OCI-M2 (cell line): ENCODE measurements around the gene CHPT1.
"Not testable (repeated sequence)": the region's sequence is repeated elsewhere in the genome, so short reads cannot be mapped to it uniquely, and the experiment has no call there.

Source experiments
- DNase-seq: peaks from one replicate; lab custom pipeline; 2025; ENCODE audit not compliant: unreplicated experiment; lab: John Stamatoyannopoulos, UW

The CHPT1 gene

DNA sequence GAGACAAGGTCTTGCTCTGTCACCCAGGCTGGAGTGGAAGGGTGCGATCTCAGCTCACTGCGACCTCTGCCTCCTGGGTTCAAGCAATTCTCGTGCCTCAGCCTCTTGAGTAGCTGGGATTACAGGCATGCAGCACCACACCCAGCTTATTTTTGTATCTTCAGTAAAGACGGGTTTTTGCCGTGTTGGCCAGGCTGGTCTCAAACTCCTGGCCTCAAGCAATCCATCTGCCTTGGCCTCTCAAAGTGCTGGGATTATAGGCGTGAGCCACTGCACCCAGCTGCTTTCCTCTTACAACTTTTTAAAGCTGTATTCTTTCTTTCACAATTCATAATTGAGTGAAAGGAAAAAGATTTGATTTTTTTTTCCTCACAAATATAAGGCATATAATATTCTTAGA, 15.8 kb upstream of the CHPT1 start:
- DNase-seq: not testable (repeated sequence)

DNA sequence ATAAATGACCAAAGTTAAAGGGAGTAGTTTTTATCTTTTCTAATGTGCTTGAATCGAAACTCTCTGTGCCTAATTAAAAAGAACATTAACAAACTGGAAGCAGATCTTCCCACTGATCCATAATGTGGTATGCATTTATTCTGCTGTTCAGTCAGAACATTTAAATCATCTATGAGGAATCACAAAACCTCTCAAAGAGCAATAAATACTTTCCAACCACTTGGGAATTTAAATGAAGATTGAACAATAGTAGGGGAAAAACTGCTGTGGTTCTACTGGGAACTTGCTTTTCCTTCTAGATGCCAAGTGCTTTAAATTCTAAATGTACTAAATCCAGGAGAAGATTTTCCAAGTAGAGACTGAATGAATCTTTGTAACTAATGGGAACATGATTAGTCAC, 12.3 kb upstream of the CHPT1 start:
- no peak for DNase-seq

DNA sequence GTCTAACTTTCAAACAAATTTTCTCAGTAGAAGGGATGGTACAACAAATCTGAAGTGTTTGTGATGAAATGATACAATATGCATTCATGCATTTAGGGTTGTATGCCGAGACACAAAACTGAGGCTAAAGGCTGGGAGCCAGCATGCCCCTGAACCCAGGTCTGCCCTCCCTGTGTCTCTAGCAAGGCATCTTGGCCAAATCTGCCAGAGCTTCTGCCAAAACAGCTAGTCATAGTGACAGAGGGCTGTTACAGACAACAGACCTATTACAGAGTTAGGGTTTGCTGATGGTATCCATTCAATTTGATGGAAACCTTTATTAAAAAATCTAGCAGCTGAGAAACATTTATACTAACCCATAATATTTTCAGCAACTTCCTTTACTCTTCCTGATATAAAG, 11.3 kb upstream of the CHPT1 start:
- no peak for DNase-seq

DNA sequence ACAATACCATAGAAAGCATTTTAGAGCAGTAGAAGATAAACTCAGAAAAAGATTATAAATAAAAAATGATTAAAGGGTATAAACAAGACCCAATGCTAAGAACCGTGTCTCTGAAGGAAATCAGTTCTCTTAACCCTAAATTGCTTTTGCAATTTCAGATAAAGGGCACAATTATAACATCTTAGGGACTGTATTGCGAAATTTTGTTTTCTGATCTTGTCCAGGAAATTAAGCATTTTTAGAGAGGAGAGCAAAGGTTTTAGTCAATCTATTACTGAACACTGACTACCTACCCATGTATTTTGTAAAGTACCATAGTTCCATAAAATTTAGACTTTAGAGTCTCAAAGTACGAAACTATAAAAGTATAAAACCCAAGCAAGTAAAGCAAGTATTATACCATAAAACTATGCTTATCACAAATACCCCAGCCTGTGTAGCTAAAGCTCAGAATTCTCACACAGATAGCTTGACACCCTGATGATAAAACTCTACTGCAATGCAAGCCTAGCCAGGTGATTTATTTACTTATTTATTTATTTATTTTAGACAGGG, 6.8 kb upstream of the CHPT1 start:
- DNase-seq: no peak

DNA sequence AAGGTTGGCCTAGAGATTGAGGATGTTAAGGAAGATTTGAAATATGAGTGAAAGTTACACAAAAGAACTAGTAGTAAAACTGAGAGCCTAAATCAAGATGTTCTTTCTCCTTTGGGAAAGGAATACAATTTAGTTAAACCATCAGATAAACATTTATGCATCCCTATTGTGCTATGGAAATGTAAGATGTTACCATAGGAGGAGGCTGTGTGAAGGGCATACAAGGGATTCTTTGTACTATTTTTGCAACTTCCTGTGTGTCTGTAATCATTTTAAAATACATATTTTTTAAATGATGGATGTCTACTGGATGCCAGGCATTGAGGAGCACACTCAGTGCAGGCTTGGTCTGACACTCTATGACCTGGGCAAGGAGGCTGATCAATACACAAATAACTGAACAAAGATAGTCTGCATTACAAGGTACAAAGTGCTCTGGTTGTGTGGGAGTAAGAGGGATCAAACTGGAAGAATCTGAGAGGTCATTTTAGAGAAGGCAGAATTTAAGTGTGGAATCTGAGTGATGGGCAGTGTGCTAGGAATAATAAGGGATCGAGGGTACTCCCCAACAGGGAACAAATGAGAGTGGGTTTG, 5.8 kb upstream of the CHPT1 start:
- DNase-seq: no peak

DNA sequence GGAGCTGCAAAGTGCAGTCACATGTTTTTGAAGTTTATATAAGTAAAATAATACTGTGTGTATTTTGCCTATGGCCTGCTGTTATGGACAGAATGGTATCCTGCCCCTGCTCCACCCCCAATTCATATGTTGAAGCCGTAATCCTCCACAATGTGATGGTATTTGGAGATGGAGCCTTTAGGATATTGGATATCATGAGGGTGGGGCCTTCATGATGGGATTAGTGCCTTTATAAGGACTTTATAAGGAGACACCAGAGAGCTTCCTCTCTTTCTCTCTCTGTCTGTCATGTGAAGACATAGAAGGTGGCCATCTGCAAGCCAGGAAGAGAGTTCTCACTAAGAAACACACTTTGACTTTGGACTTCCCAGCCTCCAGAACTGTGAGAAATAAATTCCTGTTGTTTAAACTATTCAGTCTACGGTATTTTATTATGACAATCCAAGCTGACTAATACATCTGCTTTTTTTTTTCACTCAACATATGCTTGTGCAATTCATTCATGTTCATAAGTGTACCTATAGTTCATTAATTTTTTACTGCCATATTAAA, 3.1 kb upstream of the CHPT1 start:
- DNase-seq: no peak

DNA sequence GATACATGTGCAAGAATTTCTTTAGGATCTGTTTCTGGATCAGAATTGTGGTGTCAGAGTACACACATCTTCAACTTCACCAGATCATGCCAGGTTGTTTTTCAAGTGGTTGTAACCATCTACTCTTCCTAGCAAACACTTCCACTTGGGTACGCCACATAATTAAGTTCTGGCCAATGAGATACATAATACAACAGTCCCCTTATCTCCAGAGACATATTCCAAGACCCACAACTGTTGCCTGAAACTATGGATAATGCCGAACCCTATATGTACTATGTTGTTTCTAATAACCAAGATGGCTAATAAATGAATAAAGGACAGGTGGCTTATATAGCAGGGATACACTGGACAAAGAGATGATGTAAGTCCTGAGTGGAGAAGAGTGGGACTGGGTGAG, 2.5 kb upstream of the CHPT1 start:
- no peak for DNase-seq

DNA sequence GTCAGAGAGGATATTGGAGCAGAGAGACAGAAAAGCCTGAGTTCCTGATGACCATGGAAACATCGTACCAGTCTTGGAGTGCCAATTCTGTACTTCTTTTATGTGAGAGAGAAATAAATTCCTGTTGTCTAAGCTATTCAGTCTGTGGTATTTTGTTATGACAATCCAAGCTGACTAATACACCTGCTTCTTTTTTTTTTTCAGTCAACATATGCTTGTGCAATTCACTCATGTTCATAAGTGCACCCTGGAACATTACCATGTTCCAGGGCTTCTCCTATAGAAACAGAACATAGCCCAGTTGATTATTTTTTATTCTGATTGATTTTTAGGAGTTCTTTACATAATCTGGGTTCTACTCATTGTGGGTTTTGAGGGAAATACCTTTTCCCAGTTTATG, 1.7 kb upstream of the CHPT1 start:
- no peak for DNase-seq

DNA sequence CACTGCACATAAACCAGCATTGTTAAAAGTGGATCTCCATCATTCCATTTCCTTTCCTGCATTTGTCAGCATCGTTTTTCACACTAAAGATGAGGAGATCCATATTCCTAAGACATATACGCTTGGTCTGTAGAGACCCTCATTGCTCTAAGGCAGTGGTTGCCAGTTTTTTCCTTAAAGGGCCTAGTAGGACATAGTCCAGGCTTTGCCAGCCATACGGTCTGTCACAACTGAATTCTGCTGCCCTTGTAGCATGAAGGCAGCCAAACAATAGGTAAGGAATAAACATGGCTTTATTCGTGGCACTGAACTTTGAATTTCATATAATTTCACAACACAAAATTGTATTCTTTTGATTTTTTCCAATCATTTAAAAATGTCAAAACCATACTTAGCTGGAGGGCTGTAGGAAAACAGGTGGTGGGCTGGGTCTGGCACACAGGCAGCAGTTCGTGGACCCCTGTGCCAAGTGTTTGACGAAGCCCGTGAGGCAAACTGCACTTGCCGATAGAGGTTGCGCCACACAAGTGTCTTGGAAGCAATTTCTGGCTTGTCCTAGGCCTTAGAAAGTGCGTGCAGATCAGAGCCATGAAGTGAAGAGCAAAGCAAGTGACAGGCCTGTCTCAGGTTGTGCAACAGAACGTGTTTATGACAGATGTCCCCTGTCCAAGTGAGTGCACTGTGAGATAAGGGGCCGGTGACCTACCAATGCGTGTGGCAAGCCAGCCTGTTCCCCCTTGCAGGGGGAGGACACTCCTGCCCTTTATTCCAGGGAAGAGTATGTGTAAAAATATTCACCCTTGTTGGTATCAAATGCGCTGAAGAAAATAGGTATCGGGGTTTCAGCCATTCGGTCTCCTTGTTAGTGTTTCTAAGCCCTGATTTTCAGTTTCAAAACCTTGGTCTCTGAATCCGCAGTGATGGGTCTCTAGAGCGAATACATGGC, 916 bp upstream of the CHPT1 start:
- peak; percentile 21 for DNase-seq

DNA sequence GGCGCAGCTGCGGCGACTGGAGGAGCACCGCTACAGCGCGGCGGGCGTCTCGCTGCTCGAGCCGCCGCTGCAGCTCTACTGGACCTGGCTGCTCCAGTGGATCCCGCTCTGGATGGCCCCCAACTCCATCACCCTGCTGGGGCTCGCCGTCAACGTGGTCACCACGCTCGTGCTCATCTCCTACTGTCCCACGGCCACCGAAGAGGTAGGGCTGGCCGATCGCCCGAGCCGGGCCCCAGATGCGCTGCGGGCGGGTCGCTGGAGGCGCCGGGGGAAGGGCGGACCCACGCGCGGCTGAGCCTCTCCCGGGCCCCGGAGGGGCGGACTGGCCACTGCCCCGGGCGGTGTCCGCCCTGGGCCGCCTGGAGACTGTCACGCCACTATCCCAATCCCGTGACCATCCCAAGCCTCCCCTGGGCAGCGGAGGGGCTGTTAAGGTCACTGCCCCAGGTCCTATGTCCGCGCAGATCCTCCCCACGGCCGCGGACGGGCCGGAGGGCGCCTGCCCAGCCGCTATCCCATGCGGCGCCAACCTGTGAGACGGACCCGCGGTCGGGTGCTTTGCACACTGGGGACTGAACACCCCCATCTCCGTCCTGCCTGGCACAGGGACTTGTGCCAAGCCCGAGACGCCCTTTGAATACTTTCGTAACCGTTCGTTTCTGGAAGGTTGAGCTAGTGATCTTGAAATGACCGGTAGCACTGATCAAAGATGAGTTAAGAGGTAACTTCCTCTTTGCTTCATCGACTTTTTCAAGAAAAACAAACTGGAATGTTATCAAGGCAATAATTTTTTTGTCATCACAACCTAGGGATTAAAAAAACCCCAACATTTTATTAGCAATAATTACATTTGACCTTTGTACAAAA, 725 bp downstream of the CHPT1 start:
- DNase-seq: no peak

DNA sequence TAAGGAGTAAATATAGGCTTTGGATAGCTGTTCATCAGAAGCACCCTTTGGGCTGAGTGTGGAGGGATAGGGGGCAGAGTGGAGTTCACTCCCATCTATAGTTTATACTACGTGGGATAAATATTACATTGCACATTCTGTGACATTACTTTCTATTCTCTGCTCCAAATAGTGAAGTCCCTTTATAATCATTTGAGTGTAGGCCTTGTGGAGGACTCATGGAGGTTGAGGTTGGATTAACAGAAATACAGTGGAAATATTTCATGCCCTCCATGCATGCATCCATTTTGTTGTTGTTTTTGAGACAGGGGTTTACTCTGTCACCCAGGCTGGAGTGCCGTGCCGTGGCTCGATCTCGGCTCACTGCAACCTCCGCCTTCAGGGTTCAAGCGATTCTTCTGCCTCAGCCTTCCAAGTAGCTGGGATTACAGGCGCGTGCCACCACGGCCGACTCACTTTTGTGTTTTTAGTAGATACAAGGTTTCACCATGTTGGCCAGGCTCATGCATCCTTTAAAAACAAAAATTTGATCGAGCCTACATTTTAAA, 1.4 kb downstream of the CHPT1 start:
- no peak for DNase-seq

DNA sequence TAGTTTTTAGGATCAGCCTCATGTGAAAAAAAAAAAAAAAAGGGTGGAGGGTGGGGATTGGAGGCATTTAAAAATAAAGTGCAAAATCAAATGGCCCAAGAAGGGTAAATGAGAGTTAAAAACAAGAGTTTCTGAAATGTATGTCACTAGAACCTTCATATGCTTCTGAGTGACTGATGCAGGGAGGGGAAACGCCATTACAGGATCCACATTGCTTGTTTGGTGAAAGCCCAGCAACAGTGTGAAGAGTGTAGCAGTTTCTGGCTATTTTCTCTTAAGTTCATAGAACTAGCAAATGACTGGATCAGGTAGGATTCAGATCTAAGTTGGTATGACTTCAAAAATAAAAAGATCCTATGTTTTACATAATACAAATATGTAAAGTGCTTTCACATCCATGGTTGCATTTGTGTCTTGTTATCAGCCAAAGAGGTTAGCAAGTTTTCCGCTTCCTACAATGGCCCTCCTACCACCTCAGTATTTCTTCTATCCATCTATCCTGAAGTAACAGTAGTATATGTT, 2.9 kb downstream of the CHPT1 start:
- DNase-seq: no peak

DNA sequence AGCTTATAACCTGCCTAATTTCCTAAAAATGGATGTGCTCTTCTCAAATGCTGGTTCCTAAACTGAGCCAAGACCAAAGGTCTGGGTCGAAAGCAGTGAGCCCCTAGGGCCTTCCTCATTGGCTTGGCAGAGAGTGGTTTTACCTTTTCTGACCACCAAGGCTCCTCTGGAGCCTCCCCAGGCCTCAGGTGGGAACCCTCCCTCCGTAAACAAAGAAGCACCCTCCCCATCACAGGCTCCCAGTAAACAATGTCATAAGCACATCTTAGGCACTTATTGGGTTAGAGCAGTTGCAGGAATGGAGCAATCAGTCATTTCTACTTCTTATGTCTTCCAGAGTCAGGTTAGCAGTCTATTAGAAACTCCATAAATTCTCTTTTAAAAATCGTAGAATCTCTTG, 6.0 kb downstream of the CHPT1 start:
- no peak for DNase-seq

DNA sequence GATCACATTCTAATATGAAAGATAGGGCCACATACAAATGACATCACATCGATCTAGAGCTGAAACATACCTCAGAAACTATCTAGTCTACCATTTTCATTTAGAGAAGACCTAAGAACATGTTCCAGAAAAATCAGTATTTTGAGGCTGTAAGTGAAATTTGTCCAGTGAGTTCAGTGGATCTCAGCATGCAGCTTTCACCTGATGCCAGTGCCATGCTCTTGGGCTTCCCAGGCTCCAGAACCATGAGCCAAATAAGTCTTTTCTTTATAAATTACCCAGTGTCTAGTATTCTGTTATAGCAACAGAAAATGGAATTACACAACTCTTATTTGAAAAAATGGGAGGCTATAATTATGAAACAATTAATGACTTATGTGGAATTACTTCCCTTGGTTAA, 9.0 kb downstream of the CHPT1 start:
- no peak for DNase-seq

DNA sequence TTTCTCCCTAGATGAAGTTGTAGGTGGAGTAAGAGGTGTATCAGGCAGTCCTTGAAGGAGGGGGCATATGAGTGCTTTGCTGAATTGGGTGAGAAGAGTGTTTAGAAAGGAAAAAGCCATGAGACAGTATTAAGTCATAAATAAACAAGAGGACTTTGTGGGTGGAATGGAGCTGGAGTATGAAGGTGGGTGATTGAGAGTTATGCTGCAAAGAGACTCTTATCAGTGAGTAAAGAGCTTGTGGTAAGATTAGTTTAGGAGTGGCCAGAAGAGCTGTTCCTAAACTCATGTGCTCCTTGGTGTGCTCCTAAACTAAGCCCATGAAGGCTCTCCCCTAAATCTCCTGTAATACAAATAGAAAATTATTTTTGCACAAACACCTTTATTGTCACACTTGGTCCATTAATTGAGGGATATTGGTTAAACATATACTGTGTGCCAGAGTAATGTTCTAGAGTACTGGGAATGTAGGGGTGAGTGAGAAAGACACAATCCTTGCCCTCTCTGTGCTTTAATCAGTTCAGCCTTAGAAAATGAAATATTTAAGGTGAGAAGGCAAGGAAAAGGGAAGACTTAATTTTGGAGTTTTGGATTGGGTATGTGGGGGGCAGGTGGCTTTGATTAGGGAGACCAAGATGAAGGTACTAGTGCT, 9.8 kb downstream of the CHPT1 start:
- no peak for DNase-seq

DNA sequence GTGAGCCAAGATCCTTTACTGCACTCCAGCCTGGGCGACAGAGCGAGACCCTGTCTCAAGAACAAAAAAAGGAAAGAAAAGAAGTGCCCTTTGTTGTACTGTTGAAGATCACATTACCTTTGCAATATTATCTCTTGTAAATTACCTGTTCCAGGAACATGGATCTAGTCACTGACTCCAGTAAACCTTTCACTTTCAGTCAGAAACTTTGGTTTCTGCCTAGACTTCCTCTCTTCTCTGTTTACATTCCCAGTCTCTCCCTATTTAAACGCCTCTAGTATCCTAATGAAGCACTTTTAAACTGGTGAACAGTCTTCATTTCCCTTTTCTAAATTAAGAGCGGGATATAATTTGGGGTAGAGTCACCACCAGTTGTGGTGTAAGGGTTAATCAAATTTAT, 12.8 kb downstream of the CHPT1 start:
- no peak for DNase-seq

DNA sequence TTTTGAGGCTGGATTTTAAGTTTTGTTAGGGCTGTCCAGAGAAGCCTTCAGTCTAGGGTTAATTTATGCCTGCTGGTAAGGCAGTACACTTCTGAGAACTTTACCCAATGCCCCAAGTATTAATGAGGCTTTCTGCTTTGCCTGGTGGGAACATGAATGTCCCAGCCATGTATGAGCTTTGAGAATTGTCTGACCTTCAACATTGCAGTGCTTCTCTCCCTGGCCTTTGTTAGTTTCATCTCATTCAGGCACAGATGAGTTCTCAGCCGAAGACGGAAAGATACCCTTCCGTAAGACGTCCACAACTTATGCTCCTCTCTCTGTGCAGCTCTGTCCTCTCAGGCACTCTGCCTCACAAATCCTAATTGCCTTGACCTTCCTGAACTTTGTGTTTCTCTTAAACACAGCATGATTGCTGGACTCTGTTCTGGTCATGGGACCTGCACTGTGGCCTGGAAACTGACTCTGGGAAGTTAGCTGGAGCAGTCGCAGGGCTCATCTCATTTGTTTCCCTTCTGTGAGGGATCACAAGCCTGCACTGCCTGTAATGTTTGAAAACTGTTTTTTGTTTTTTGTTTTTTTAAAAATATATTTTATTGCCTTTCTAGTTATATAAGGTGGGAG, 15.7 kb downstream of the CHPT1 start:
- DNase-seq: no peak

DNA sequence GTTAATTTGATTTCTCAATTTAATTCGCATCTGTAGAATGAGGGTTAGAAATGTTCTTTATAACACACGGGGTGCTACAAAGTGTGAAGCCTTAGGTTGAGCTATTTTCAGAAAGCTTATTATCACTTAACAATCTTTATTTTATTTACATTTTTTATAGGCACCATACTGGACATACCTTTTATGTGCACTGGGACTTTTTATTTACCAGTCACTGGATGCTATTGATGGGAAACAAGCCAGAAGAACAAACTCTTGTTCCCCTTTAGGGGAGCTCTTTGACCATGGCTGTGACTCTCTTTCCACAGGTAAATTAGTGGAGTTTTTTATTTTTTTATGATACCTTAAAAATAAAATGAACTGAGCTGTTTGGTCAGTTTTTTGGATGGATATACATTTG, 16.5 kb downstream of the CHPT1 start:
- DNase-seq: no peak

DNA sequence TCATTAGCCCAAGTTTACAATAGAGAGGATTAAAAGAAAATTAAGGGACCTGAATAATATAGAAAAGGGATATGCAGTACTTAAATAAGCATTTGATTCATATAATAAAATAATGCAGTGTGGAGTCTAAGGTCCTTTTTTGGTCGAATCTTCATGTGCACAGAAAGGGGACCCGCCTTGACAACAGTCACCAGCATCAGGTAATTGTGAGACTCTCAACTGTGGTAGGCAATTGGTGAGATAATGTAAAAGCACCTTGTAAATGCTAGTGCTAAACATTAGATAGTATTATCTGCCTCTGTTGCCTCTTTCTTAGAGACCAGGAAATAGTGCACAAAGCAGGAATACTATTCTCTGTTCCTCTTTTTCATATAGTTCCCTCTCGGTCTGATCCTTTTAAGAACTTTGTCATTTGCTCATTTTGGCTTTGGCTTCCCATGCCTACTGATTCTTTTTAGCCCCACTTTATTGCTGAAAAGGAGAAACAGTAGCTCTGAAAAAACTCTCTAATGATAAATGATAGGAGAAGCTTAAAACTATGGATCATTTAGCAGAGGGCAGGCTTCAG, 17.5 kb downstream of the CHPT1 start:
- DNase-seq: no peak
